Retinal pigment epithelial cell (primary cell): ENCODE results near the gene PRPH2.
A peak's percentile ranks its signal among the peaks of the same experiment; 100 is the strongest.
"Not testable (repeated sequence)": the region's sequence is repeated elsewhere in the genome, so short reads cannot be mapped to it uniquely, and the experiment has no call there.

Source experiments
- DNase-seq: peaks from one replicate; pipeline ENCODE4 v3.0.0-alpha.2; 2010; ENCODE audit warnings: low read depth
- H3K4me3 ChIP-seq: 2 replicates; pipeline ENCODE4 v1.5.1; 2011; ENCODE audit warnings: mild to moderate bottlenecking, low read length, control low read depth, moderate library complexity
- TF ChIP-seq, protein P1 (sequence below): conservative IDR thresholded peaks from 2 replicates; pipeline ENCODE4 v1.5.1; 2011; ENCODE audit warnings: low read depth, low read length, control low read depth, inconsistent platforms

PRPH2 gene

DNA sequence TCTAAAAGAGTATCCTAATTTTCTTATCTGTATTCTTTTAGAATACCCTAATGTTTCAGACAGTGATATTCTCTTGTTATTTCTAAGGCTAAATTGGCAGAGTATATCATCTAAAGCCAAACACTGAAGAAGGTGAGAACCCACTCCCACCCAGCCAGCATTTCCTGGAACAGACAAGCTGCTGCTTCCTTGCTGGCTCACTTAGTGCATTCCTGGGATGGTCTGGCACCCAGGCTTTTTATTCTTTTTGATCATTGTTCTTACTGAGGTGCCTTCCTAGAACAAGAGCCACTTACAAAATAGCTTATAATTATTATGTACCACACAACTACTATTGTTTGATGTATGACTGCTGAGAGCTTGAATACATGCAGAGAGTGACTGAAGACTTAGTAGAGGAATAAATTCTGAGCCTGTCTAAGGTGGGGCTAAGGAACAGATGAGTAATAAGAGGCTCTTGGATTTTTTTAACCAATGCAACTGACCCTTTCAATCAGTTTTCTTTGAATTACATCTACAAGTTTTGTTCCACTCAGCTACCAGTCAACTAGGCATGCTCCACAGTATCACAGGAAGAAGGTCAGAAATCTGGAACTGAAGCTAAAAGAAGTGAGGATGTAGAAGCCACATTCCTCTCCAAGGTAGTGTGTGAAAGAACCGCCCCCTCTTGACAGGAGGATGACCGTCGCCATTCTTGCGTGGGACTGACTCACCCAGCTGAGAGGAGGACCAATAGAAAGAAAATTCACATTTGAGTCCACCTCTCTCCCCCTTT is 30.1 kb downstream of the PRPH2 start:
- TF ChIP-seq, protein P1, sequence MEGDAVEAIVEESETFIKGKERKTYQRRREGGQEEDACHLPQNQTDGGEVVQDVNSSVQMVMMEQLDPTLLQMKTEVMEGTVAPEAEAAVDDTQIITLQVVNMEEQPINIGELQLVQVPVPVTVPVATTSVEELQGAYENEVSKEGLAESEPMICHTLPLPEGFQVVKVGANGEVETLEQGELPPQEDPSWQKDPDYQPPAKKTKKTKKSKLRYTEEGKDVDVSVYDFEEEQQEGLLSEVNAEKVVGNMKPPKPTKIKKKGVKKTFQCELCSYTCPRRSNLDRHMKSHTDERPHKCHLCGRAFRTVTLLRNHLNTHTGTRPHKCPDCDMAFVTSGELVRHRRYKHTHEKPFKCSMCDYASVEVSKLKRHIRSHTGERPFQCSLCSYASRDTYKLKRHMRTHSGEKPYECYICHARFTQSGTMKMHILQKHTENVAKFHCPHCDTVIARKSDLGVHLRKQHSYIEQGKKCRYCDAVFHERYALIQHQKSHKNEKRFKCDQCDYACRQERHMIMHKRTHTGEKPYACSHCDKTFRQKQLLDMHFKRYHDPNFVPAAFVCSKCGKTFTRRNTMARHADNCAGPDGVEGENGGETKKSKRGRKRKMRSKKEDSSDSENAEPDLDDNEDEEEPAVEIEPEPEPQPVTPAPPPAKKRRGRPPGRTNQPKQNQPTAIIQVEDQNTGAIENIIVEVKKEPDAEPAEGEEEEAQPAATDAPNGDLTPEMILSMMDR, result no peak
- H3K4me3 ChIP-seq, result no peak overlapping the region
- DNase-seq, result peak; percentile 21

DNA sequence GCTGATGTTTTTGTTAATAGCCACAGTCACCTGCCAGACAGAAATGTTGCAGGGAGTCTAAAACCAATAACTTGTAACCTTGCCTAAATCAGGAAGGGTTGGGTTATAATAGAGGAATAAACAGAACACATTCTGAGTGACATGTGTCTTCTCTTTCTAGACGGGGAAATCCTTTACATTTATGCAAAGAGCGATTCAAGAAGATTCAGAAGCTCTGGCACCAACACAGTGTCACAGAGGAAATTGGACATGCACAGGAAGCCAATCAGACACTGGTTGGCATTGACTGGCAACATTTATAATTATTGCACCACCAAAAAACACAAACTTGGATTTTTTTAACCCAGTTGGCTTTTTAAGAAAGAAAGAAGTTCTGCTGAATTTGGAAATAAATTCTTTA is 31.5 kb downstream of the PRPH2 start:
- TF ChIP-seq, protein P1, result no peak
- H3K4me3 ChIP-seq, result no peak overlapping the region
- DNase-seq, result no peak

DNA sequence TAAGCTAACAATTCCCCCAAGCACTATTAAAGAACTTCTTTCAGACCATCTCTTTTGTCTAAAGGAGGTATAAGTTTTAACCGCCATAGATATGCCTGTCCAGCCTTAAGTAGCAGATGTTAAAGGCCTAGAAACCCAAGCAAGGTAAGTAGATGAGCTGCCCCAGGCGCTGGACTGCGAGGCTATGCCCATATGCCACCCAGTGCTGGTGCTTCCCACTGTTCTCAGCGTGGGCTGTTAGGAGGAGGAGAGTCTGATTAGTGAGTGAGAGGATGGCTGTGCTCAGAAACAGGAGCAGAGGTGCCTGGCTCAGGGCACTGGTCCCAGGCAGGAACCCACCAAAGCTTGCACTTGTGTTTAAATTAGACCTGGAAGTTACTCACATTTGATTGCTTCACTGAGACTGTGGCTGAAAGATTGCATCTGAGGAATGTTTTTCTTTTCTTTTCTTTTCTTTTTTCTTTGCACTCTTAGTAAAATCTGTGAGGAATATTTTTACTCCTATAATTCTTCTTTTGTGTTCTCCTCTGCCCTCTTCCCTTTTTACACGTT is 32.2 kb downstream of the PRPH2 start:
- TF ChIP-seq, protein P1, result no peak

DNA sequence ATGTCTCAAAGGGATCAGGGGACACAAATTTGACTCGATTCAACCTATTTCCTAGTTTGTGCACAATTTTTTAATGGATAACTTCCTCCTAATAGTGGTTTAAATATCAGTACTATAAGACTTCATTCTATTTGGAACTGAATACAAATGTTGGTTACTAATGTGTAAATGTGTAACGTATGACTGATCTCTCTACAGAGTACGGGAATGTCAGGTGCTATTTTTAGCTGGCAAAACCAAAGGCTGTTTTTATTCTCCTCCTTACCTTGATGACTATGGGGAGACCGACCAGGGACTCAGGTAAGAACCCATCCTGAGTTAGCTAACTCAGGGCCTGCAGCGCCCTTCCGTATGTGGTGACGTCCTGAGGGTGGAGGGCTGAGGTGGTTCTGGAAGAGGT is 33.0 kb downstream of the PRPH2 start:
- TF ChIP-seq, protein P1, result no peak
- no peak for DNase-seq

More for the DNA sequence above, 32.2 kb downstream of the PRPH2 start:
- DNase-seq, result no peak
- no peak overlapping the region for H3K4me3 ChIP-seq

DNA sequence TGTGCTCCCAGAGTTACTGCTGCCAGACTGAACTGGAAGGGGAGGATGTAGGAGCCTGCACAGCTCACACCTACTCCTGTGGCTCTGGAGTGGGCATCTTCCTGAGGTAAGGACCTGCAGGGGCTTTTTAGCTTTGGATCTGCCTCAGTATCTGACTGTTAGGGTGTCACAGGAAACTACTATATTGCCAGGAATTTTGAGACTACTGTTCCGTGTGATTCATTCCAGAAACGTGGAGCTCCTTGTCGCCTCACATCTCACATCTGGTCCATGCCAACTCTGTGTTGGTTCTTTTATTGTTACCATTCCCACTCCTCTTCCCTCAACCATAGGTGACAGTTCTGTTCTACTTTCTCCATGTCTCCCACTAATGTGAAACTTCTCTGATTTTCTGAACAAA is 34.1 kb downstream of the PRPH2 start:
- DNase-seq, result no peak
- no peak overlapping the region for H3K4me3 ChIP-seq
- TF ChIP-seq, protein P1, result no peak

More for the DNA sequence above, 33.0 kb downstream of the PRPH2 start:
- H3K4me3 ChIP-seq, result no peak overlapping the region

DNA sequence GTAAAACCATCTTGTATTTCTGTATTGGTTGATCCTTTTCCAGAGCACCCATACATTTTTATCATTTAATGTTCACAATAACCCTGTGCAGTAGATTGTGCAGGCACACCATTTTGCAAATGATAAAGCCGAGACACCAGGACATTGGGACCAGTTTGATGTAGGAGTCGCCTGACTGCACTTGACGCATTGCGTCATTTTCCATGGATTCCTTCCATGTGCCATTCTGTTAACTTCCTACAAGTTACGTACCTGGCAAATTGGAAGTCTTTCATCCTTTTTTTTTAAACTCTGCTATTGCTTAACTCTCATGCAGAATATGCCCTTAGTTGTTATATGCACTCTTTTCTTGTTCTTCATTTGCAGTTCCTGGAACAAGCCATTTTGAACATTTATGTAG is 43.0 kb downstream of the PRPH2 start:
- DNase-seq, result no peak
- TF ChIP-seq, protein P1, result no peak

DNA sequence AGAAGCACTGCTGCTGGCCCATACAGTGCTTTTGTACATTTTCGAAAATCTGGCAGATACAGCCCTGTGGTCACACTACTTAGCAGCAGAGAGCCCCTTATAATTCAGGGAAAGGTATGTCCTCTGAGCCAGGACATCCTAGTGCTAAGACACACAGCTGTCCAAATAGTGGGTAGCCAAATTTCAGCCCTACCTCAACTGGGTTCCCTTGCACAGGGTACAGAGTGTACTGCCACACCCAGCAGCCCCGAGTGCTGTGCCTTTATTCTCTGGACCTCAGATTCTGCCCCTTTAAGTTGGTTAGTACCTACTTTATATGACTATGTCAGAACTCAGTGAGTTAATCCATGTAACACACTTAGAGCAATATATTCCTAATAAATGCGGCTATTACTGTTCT is 47.6 kb downstream of the PRPH2 start:
- TF ChIP-seq, protein P1, result no peak
- DNase-seq, result no peak
- no peak overlapping the region for H3K4me3 ChIP-seq

More for the DNA sequence above, 43.0 kb downstream of the PRPH2 start:
- no peak overlapping the region for H3K4me3 ChIP-seq

DNA sequence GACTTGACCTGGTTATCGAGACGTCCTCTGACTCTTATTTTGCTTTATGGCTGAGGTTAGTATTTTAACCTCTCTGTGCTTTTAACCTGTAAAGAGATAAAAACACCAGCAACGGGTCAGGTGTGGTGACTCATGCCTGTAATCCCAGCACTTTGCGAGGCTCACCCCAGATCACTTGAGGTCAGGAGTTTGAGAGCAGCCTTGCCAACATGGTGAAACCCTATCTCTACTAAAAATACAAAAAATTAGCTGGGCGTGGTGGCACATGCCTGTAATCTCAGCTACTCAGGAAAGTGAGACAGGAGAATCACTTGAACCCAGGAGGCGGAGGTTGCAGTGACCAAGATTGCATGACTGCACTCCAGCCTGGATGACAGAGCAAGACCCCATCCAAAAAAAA is 48.0 kb downstream of the PRPH2 start:
- not testable (repeated sequence) for DNase-seq

More for the DNA sequence above, 48.0 kb downstream of the PRPH2 start:
- H3K4me3 ChIP-seq, result not testable (repeated sequence)
